Thyroid gland (tissue), 4 donors: ENCODE results near the gene EIF4E.

Experiments used
- CTCF ChIP-seq, 6 experiments: fragments of 200-600 bp in 3 of 6; fragments of 450-650 bp in 3 of 6; sonication (generic) in 3 of 6; IDR thresholded peaks; one replicate each; pipeline ENCODE4 v1.5.1; 2016 to 2019; ENCODE audit warnings: antibody characterized with exemption in 6 of 6, mild to moderate bottlenecking in 2 of 6, inconsistent platforms in 1 of 6, moderate library complexity in 1 of 6
- POLR2A ChIP-seq, 2 donors: fragments of 450-650 bp; IDR thresholded peaks; one replicate each; pipeline ENCODE4 v1.6.1; 2017; ENCODE audit warnings: antibody characterized with exemption in 2 of 2, mild to moderate bottlenecking in 2 of 2, moderate library complexity in 1 of 2

- no peak for TF ChIP-seq CTCF (IDR thresholded peaks at IDR 0.05)
- no peak for TF ChIP-seq POLR2A (IDR thresholded peaks at IDR 0.05)
Measured at GRCh38 chr4:98905839-98906238, 23.1 kb downstream of the EIF4E start.
